Ovary (tissue), 3 donors: ENCODE results near the gene CTDSPL.

ENCODE experiments used
- EP300 ChIP-seq: sonication (generic); formaldehyde crosslinking; IDR thresholded peaks from one replicate; pipeline ENCODE4 v1.6.1; 2017; ENCODE audit warnings: antibody characterized with exemption
- POLR2A ChIP-seq: fragments of 450-650 bp; IDR thresholded peaks from one replicate; pipeline ENCODE4 v1.6.1; 2017; ENCODE audit warnings: antibody characterized with exemption, mild to moderate bottlenecking, moderate library complexity
- TF ChIP-seq, protein P1 (sequence below), 3 donors: fragments of 450-650 bp in 2 of 3; fragments of 200-600 bp in 1 of 3; IDR thresholded peaks; one replicate each; pipeline versions ENCODE4 v1.5.1 to v1.8.0; 2016 to 2022; ENCODE audit warnings: antibody characterized with exemption in 3 of 3, mild to moderate bottlenecking in 1 of 3
- donor health status: DM: no; HTN: no; CAD: no.

DNA sequence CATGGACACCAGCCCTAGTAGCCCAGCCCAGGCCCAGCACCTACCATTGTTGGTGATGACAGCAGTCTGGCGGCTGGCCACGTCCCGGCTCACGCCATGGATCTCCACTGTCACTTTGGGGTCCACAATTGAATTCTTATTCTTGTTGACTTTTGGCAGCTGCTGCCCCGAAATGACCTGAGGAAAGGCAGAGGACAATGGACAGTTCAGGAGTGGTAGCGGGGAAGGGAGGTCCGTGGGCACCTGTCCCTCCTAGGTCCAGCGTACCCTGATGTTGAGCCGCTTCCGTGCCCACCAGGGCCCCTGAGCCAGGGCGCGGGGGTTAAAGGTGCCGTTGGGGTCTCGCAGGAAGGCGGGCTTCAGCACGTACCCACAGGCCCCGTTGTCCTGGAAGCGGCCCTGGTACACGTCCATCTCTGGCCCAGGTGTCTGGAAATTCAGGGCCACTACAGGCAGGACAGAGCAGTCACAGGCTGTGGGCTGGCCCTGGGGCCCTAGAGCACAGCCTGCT, 146.6 kb downstream of the CTDSPL start:
- TF ChIP-seq, protein P1, sequence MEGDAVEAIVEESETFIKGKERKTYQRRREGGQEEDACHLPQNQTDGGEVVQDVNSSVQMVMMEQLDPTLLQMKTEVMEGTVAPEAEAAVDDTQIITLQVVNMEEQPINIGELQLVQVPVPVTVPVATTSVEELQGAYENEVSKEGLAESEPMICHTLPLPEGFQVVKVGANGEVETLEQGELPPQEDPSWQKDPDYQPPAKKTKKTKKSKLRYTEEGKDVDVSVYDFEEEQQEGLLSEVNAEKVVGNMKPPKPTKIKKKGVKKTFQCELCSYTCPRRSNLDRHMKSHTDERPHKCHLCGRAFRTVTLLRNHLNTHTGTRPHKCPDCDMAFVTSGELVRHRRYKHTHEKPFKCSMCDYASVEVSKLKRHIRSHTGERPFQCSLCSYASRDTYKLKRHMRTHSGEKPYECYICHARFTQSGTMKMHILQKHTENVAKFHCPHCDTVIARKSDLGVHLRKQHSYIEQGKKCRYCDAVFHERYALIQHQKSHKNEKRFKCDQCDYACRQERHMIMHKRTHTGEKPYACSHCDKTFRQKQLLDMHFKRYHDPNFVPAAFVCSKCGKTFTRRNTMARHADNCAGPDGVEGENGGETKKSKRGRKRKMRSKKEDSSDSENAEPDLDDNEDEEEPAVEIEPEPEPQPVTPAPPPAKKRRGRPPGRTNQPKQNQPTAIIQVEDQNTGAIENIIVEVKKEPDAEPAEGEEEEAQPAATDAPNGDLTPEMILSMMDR (IDR thresholded peaks at IDR 0.05): no peak
- TF ChIP-seq EP300: no peak
- no peak for TF ChIP-seq POLR2A
